ENCODE results near the gene SYT13.
"Not testable (repeated sequence)": the region's sequence is repeated elsewhere in the genome, so short reads cannot be mapped to it uniquely, and the experiment has no call there.

The SYT13 gene

GRCh38 chr11:45272701-45273100, 13.4 kb downstream of the SYT13 start:
- no peak for DNase-seq

GRCh38 chr11:45270946-45271716, 15.0 kb downstream of the SYT13 start:
- DNase-seq, result no peak

GRCh38 chr11:45269678-45270077, 16.5 kb downstream of the SYT13 start:
- no peak for DNase-seq

- no peak for DNase-seq
These were observed 18.4 kb downstream of the SYT13 start for GRCh38 chr11:45267652-45268299.

GRCh38 chr11:45267052-45267451, 19.1 kb downstream of the SYT13 start:
- no peak for DNase-seq

GRCh38 chr11:45266676-45267020, 19.5 kb downstream of the SYT13 start:
- no peak for DNase-seq

- DNase-seq, result no peak
These were observed 20.0 kb downstream of the SYT13 start for GRCh38 chr11:45265969-45266675.

GRCh38 chr11:45264839-45265515, 21.2 kb downstream of the SYT13 start:
- DNase-seq, result peak; percentile 65

- DNase-seq, result no peak
These were observed 22.4 kb downstream of the SYT13 start for GRCh38 chr11:45263773-45264172.

- no peak for DNase-seq
These were observed 23.2 kb downstream of the SYT13 start for GRCh38 chr11:45262900-45263299.

GRCh38 chr11:45260071-45260470, 26.1 kb downstream of the SYT13 start:
- DNase-seq, result no peak

GRCh38 chr11:45259592-45259991, 26.5 kb downstream of the SYT13 start:
- DNase-seq, result no peak

- DNase-seq, result no peak
These were observed 27.1 kb downstream of the SYT13 start for GRCh38 chr11:45258982-45259530.

GRCh38 chr11:45254070-45254469, 32.1 kb downstream of the SYT13 start:
- no peak for DNase-seq

- no peak for DNase-seq
These were observed 32.5 kb downstream of the SYT13 start for GRCh38 chr11:45253640-45254039.

- DNase-seq, result no peak
These were observed 33.3 kb downstream of the SYT13 start for GRCh38 chr11:45252877-45253276.

- peak; percentile 8 for DNase-seq
These were observed 33.8 kb downstream of the SYT13 start for GRCh38 chr11:45252134-45252856.

- DNase-seq, result no peak
These were observed 36.0 kb downstream of the SYT13 start for GRCh38 chr11:45250035-45250718.

GRCh38 chr11:45249372-45249771, 36.8 kb downstream of the SYT13 start:
- DNase-seq, result not testable (repeated sequence)

- DNase-seq, result no peak
These were observed 37.6 kb downstream of the SYT13 start for GRCh38 chr11:45248501-45249011.

GRCh38 chr11:45247433-45247832, 38.7 kb downstream of the SYT13 start:
- DNase-seq, result no peak

GRCh38 chr11:45246241-45246640, 39.9 kb downstream of the SYT13 start:
- no peak for DNase-seq
